Liver (tissue), 3 donors: ENCODE measurements around the gene HORMAD2.

Experiments
- EGR1 ChIP-seq, 2 donors: IDR thresholded peaks; 2 replicates each; pipeline ENCODE4 v1.6.1; 2016 to 2018; ENCODE audit warnings: antibody characterized with exemption in 2 of 2, low read depth in 2 of 2
- FOXA1 ChIP-seq: IDR thresholded peaks from 2 replicates; pipeline ENCODE4 v1.6.1; 2016; ENCODE audit warnings: antibody characterized with exemption
- GABPA ChIP-seq, 2 donors: IDR thresholded peaks in 1 of 2; conservative IDR thresholded peaks in 1 of 2; 2 replicates each; pipeline ENCODE4 v1.6.1; 2016; ENCODE audit warnings: antibody characterized with exemption in 2 of 2, mild to moderate bottlenecking in 1 of 2, moderate library complexity in 1 of 2
- NR2F2 ChIP-seq: IDR thresholded peaks from 2 replicates; pipeline ENCODE4 v1.6.1; 2016; ENCODE audit warnings: antibody characterized with exemption
- RAD21 ChIP-seq, 2 donors: IDR thresholded peaks; 2 replicates each; pipeline ENCODE4 v1.6.1; 2016; ENCODE audit warnings: antibody characterized with exemption in 2 of 2, mild to moderate bottlenecking in 2 of 2
- SP1 ChIP-seq: IDR thresholded peaks from 2 replicates; pipeline ENCODE4 v1.6.1; 2018; ENCODE audit warnings: antibody characterized with exemption, mild to moderate bottlenecking
- TAF1 ChIP-seq: conservative IDR thresholded peaks from 2 replicates; pipeline ENCODE4 v1.6.1; 2016; ENCODE audit warnings: antibody characterized with exemption, mild to moderate bottlenecking
- YY1 ChIP-seq: IDR thresholded peaks from 2 replicates; pipeline ENCODE4 v1.6.1; 2016; ENCODE audit warnings: antibody characterized with exemption, mild to moderate bottlenecking
- TF ChIP-seq, protein P1 (sequence below): fragments of 150-350 bp; IDR thresholded peaks from 2 replicates; pipeline ENCODE4 v1.5.1; 2017; ENCODE audit warnings: improper control_type of control experiment, low read depth, low read length; ENCODE audit not compliant: missing input control
- TF ChIP-seq, protein P2 (sequence below): IDR thresholded peaks from 2 replicates; pipeline ENCODE4 v1.6.1; 2016; ENCODE audit warnings: antibody characterized with exemption, mild to moderate bottlenecking
- TF ChIP-seq, protein P3 (sequence below): IDR thresholded peaks from 2 replicates; pipeline ENCODE4 v1.6.1; 2016; ENCODE audit warnings: antibody characterized with exemption
- TF ChIP-seq, protein P4 (sequence below): IDR thresholded peaks from 2 replicates; pipeline ENCODE4 v1.6.1; 2016; ENCODE audit warnings: antibody characterized with exemption
- donor health status: healthy.
- donor health status: healthy.

DNA sequence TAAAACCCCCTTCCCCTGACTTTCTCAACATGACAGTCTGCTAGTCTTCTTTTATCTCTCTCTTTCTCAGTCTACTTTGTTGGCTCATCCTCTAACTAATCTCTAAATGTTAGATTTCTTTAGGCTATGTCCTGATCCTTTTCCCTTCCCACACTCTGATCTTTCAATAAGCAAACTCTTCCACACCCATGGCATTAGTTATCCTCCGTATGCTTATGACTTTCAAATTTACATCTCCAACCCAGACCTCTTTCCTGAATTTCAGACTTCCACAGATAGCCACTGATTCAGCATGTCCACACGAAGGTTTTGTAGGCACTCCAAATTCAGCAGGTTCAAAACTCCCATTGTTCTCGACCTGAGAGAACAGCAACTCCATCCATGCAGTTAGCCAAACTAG is 90.7 kb downstream of the HORMAD2 start:
- TF ChIP-seq, protein P1, sequence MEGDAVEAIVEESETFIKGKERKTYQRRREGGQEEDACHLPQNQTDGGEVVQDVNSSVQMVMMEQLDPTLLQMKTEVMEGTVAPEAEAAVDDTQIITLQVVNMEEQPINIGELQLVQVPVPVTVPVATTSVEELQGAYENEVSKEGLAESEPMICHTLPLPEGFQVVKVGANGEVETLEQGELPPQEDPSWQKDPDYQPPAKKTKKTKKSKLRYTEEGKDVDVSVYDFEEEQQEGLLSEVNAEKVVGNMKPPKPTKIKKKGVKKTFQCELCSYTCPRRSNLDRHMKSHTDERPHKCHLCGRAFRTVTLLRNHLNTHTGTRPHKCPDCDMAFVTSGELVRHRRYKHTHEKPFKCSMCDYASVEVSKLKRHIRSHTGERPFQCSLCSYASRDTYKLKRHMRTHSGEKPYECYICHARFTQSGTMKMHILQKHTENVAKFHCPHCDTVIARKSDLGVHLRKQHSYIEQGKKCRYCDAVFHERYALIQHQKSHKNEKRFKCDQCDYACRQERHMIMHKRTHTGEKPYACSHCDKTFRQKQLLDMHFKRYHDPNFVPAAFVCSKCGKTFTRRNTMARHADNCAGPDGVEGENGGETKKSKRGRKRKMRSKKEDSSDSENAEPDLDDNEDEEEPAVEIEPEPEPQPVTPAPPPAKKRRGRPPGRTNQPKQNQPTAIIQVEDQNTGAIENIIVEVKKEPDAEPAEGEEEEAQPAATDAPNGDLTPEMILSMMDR = no peak
- TF ChIP-seq, protein P2, sequence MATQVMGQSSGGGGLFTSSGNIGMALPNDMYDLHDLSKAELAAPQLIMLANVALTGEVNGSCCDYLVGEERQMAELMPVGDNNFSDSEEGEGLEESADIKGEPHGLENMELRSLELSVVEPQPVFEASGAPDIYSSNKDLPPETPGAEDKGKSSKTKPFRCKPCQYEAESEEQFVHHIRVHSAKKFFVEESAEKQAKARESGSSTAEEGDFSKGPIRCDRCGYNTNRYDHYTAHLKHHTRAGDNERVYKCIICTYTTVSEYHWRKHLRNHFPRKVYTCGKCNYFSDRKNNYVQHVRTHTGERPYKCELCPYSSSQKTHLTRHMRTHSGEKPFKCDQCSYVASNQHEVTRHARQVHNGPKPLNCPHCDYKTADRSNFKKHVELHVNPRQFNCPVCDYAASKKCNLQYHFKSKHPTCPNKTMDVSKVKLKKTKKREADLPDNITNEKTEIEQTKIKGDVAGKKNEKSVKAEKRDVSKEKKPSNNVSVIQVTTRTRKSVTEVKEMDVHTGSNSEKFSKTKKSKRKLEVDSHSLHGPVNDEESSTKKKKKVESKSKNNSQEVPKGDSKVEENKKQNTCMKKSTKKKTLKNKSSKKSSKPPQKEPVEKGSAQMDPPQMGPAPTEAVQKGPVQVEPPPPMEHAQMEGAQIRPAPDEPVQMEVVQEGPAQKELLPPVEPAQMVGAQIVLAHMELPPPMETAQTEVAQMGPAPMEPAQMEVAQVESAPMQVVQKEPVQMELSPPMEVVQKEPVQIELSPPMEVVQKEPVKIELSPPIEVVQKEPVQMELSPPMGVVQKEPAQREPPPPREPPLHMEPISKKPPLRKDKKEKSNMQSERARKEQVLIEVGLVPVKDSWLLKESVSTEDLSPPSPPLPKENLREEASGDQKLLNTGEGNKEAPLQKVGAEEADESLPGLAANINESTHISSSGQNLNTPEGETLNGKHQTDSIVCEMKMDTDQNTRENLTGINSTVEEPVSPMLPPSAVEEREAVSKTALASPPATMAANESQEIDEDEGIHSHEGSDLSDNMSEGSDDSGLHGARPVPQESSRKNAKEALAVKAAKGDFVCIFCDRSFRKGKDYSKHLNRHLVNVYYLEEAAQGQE = no peak
- no peak for TF ChIP-seq RAD21 (IDR thresholded peaks at IDR 0.05)
- TF ChIP-seq NR2F2 = no peak
- no peak for TF ChIP-seq SP1
- TF ChIP-seq TAF1 = no peak
- no peak for TF ChIP-seq EGR1 (IDR thresholded peaks at IDR 0.05; ENCODE audit: low read depth in 2 of 2)
- TF ChIP-seq, protein P3, sequence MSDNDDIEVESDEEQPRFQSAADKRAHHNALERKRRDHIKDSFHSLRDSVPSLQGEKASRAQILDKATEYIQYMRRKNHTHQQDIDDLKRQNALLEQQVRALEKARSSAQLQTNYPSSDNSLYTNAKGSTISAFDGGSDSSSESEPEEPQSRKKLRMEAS = no peak
- no peak for TF ChIP-seq YY1
- no peak for TF ChIP-seq GABPA (IDR thresholded peaks at IDR 0.05 in 1 of 2, conservative IDR thresholded peaks at IDR 0.05 in 1 of 2)
- TF ChIP-seq FOXA1 = no peak
- TF ChIP-seq, protein P4, sequence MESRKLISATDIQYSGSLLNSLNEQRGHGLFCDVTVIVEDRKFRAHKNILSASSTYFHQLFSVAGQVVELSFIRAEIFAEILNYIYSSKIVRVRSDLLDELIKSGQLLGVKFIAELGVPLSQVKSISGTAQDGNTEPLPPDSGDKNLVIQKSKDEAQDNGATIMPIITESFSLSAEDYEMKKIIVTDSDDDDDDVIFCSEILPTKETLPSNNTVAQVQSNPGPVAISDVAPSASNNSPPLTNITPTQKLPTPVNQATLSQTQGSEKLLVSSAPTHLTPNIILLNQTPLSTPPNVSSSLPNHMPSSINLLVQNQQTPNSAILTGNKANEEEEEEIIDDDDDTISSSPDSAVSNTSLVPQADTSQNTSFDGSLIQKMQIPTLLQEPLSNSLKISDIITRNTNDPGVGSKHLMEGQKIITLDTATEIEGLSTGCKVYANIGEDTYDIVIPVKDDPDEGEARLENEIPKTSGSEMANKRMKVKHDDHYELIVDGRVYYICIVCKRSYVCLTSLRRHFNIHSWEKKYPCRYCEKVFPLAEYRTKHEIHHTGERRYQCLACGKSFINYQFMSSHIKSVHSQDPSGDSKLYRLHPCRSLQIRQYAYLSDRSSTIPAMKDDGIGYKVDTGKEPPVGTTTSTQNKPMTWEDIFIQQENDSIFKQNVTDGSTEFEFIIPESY = no peak
